ENCODE data around the gene PATJ.
"Not testable (repeated sequence)": the region's sequence is repeated elsewhere in the genome, so short reads cannot be mapped to it uniquely, and the experiment has no call there.

PATJ gene

GRCh38 chr1:62176597-62177312, 434.5 kb downstream of the PATJ start:
- DNase-seq (ENCODE audit: low read depth) = no peak

GRCh38 chr1:62177621-62178020, 435.3 kb downstream of the PATJ start:
- DNase-seq (ENCODE audit: low read depth) = no peak

GRCh38 chr1:62178372-62178771, 436.1 kb downstream of the PATJ start:
- no peak for DNase-seq (ENCODE audit: low read depth)

GRCh38 chr1:62180054-62180453, 437.8 kb downstream of the PATJ start:
- not testable (repeated sequence) for DNase-seq (ENCODE audit: low read depth)

DNA sequence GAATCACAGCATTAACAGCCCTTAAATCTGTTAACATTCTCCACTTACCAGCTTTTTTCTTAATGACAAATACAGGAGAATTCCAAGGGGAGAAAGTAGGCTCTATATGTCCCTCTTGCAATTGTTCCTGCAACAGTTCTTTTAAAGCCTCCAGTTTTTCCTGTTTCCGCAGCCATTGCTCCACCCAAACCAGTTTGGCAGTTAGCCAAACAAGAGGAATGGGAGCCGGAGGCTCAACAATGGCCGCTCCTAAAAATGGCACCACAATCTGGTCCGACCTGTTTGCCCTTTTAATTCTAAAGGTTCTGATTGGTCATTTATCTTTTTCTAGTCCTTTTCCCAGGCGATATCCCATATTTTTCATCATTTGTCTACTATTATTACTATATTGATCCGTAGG, 438.4 kb downstream of the PATJ start:
- DNase-seq (ENCODE audit: low read depth) = no peak

GRCh38 chr1:62181532-62181931, 439.3 kb downstream of the PATJ start:
- no peak for DNase-seq (ENCODE audit: low read depth)

DNA sequence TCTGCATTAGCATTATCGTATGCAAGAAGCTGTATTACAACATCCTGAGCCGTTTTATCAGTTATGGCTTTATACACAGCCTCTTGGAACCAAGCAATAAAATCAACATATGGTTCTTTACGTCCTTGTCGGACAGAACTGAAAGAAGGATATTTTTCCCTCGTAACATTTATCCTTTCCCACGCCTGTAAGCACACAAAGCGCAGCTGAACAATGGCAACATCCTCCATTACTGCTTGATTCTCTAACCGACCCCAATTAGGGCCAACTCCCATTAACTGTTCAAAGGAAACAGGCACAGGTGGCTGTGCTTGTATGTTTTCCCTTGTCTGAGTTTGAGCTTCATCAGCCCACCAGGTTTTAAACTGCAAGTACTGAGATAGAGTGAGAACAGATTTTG, 439.9 kb downstream of the PATJ start:
- not testable (repeated sequence) for DNase-seq (ENCODE audit: low read depth)

- DNase-seq (ENCODE audit: low read depth) = not testable (repeated sequence)
Observed at GRCh38 chr1:62183164-62184020, 441.1 kb downstream of the PATJ start.

- DNase-seq (ENCODE audit: low read depth) = no peak
Observed at GRCh38 chr1:62184336-62184735, 442.1 kb downstream of the PATJ start.

GRCh38 chr1:62185233-62185632, 443.0 kb downstream of the PATJ start:
- DNase-seq (ENCODE audit: low read depth) = not testable (repeated sequence)

- no peak for DNase-seq (ENCODE audit: low read depth)
Observed at GRCh38 chr1:62185677-62186076, 443.4 kb downstream of the PATJ start.

- DNase-seq (ENCODE audit: low read depth) = no peak
Observed at GRCh38 chr1:62187548-62187947, 445.3 kb downstream of the PATJ start.

- DNase-seq (ENCODE audit: low read depth) = no peak
Observed at GRCh38 chr1:62188111-62188510, 445.8 kb downstream of the PATJ start.

GRCh38 chr1:62194651-62195544, 452.6 kb downstream of the PATJ start, which contains the start of gene L1TD1:
Gene L1TD1, plus strand, starts transcription at chr1:62194849. Its CDS starts 11,780 bp downstream, at chr1:62206629.
- DNase-seq (ENCODE audit: low read depth) = no peak

- DNase-seq (ENCODE audit: low read depth) = no peak
Observed at GRCh38 chr1:62196086-62196690, 453.9 kb downstream of the PATJ start.

DNA sequence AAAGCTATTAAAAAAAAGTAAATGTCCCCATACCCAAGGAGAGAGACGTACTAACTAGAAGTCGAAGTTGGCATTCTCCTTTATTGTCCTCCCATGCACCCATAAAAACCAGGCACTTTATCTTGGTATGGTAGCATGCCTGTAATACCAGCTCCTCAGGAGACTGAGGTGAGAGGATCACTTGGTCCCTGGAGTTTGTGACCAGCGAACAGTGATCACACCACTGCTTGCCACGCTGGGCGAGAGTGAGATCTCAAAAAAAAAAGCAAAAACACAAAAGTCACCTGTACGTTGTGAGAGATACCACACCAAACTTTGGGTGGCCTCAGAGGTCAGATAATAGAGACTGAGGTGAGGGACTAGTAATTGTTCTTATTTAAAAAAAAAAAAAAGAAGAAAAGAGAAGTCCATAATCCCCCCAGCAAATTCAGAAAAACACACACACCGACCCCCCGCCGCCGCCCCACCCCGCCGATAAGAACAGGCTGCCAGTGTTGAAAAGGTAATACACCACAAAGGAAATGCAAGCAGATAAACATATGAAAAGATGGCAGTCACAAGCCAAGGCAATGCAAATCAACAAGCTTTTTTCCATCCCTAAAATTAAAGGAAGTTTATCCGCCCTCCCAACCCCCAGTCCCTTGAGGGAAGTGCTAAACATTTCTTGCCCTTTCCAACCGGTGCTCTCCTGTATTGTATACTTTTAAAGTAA, 455.9 kb downstream of the PATJ start:
- DNase-seq (ENCODE audit: low read depth) = no peak

- no peak for DNase-seq (ENCODE audit: low read depth)
Observed at GRCh38 chr1:62198781-62199125, 456.5 kb downstream of the PATJ start.

DNA sequence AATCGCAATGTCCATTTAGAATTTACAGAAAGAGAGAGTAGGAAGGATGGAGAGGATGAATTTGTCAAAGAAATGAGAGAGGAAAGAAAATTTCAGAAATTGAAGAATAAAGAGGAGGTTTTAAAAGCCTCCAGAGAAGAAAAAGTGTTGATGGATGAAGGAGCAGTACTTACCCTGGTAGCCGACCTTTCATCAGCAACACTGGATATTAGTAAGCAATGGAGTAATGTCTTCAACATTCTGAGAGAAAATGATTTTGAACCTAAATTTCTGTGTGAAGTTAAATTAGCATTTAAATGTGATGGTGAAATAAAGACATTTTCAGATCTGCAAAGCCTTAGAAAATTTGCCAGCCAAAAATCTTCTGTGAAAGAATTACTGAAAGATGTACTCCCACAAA, 464.9 kb downstream of the PATJ start:
- DNase-seq (ENCODE audit: low read depth) = no peak

- no peak for DNase-seq (ENCODE audit: low read depth)
Observed at GRCh38 chr1:62208087-62208486, 465.8 kb downstream of the PATJ start.

GRCh38 chr1:62208970-62209369, 466.7 kb downstream of the PATJ start:
- no peak for DNase-seq (ENCODE audit: low read depth)

DNA sequence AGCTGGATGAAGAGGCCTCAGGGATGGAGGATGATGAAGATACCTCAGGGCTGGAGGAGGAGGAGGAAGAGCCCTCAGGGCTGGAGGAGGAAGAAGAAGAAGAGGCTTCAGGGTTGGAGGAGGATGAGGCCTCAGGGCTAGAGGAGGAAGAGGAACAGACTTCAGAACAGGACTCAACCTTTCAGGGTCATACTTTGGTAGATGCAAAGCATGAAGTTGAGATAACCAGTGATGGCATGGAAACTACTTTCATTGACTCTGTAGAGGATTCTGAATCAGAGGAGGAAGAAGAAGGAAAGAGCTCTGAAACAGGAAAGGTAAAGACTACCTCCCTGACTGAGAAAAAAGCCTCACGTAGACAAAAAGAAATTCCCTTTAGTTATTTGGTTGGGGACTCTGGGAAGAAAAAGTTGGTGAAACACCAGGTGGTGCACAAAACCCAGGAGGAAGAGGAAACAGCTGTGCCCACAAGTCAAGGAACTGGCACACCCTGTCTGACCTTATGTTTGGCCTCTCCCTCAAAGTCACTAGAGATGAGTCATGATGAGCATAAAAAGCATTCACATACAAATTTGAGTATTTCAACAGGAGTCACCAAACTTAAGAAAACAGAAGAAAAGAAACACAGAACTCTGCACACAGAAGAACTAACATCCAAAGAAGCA, 467.8 kb downstream of the PATJ start:
- no peak for DNase-seq (ENCODE audit: low read depth)

Measured in non-pigmented ciliary epithelial cell (primary cell).